Left ventricle myocardium superior (tissue), 1 donor: ENCODE results near the gene GOLGA6L26. TPM values are rescaled to one million over a fixed set of nuclear protein-coding genes. Genes with fewer than 3 reads are reported as not detected.

Source experiments
- total RNA-seq: library from RNA; stranded (reverse); fragmentation: NEBNext Ultra II Directional; extraction: Animal tissue kit (Norgen Biotek cat#: 25700); gene quantifications from one replicate; pipeline ENCODE4 v1.2.1, GENCODE V29; 2021
- donor health status: DM: no; HTN: yes; CAD: no; lungs with severe emphysema.

GOLGA6L26 gene
- total RNA-seq, 1 donor from 2014 or later, result not detected

Other genes with a start within 250 kb of the GOLGA6L26 start
- not detected for gene GOLGA6L1, start 197.4 kb downstream of the GOLGA6L26 start, total RNA-seq
- gene GOLGA8S, start 20.6 kb upstream of the GOLGA6L26 start, total RNA-seq, result 0.40 TPM
- gene GOLGA6L2, start 113.0 kb upstream of the GOLGA6L26 start, total RNA-seq, result not detected
- gene MKRN3, start 231.5 kb upstream of the GOLGA6L26 start, total RNA-seq, result 0.72 TPM